Measurements from ENCODE around the gene EPHA6.

Gene EPHA6

GRCh38 chr3:97277708-97278107 is 463.3 kb downstream of the EPHA6 start:
- DNase-seq (ENCODE audit: low read depth): no peak

GRCh38 chr3:97278506-97278905 is 464.1 kb downstream of the EPHA6 start:
- no peak for DNase-seq (ENCODE audit: low read depth)

GRCh38 chr3:97291901-97292300 is 477.5 kb downstream of the EPHA6 start:
- DNase-seq (ENCODE audit: low read depth): no peak

- DNase-seq (ENCODE audit: low read depth): no peak
Measured at GRCh38 chr3:97293596-97294131, 479.3 kb downstream of the EPHA6 start.

- no peak for DNase-seq (ENCODE audit: low read depth)
Measured at GRCh38 chr3:97297032-97297431, 482.6 kb downstream of the EPHA6 start.

GRCh38 chr3:97301114-97301513 is 486.7 kb downstream of the EPHA6 start:
- DNase-seq (ENCODE audit: low read depth): no peak

GRCh38 chr3:97306226-97306625 is 491.8 kb downstream of the EPHA6 start:
- DNase-seq (ENCODE audit: low read depth): no peak

GRCh38 chr3:97338375-97338774 is 524.0 kb downstream of the EPHA6 start:
- DNase-seq (ENCODE audit: low read depth): no peak

- no peak for DNase-seq (ENCODE audit: low read depth)
Measured at GRCh38 chr3:97340940-97341339, 526.5 kb downstream of the EPHA6 start.

- no peak for DNase-seq (ENCODE audit: low read depth)
Measured at GRCh38 chr3:97347780-97348179, 533.4 kb downstream of the EPHA6 start.

- DNase-seq (ENCODE audit: low read depth): no peak
Measured at GRCh38 chr3:97350971-97351370, 536.6 kb downstream of the EPHA6 start.

GRCh38 chr3:97353176-97353575 is 538.8 kb downstream of the EPHA6 start:
- no peak for DNase-seq (ENCODE audit: low read depth)

GRCh38 chr3:97359977-97360376 is 545.6 kb downstream of the EPHA6 start:
- DNase-seq (ENCODE audit: low read depth): no peak

- DNase-seq (ENCODE audit: low read depth): no peak
Measured at GRCh38 chr3:97360804-97361203, 546.4 kb downstream of the EPHA6 start.

GRCh38 chr3:97384583-97384982 is 570.2 kb downstream of the EPHA6 start:
- DNase-seq (ENCODE audit: low read depth): no peak

GRCh38 chr3:97388774-97389173 is 574.4 kb downstream of the EPHA6 start:
- no peak for DNase-seq (ENCODE audit: low read depth)

GRCh38 chr3:97389936-97390335 is 575.5 kb downstream of the EPHA6 start:
- DNase-seq (ENCODE audit: low read depth): no peak

GRCh38 chr3:97391167-97391566 is 576.8 kb downstream of the EPHA6 start:
- no peak for DNase-seq (ENCODE audit: low read depth)

- DNase-seq (ENCODE audit: low read depth): no peak
Measured at GRCh38 chr3:97409612-97410011, 595.2 kb downstream of the EPHA6 start.

- DNase-seq (ENCODE audit: low read depth): no peak
Measured at GRCh38 chr3:97421565-97421964, 607.2 kb downstream of the EPHA6 start.

- DNase-seq (ENCODE audit: low read depth): no peak
Measured at GRCh38 chr3:97425002-97425401, 610.6 kb downstream of the EPHA6 start.

- DNase-seq (ENCODE audit: low read depth): no peak
Measured at GRCh38 chr3:97430601-97431000, 616.2 kb downstream of the EPHA6 start.

GRCh38 chr3:97432914-97433313 is 618.5 kb downstream of the EPHA6 start:
- no peak for DNase-seq (ENCODE audit: low read depth)

- no peak for DNase-seq (ENCODE audit: low read depth)
Measured at GRCh38 chr3:97438131-97438530, 623.7 kb downstream of the EPHA6 start.

GRCh38 chr3:97439373-97439772 is 625.0 kb downstream of the EPHA6 start:
- no peak for DNase-seq (ENCODE audit: low read depth)
